GM18868 (cell line): ENCODE results near the gene NRGN.
A peak's percentile ranks its signal among the peaks of the same experiment; 100 is the strongest.
"Not testable (repeated sequence)": the region's sequence is repeated elsewhere in the genome, so short reads cannot be mapped to it uniquely, and the experiment has no call there.

Experiments used
- ATAC-seq: cut with Tn5 transposase; IDR thresholded peaks from one replicate; pipeline ENCODE4 v1.9.1; 2021; ENCODE audit warnings: mild to moderate bottlenecking, moderate library complexity; ENCODE audit not compliant: unreplicated experiment

The NRGN gene

DNA sequence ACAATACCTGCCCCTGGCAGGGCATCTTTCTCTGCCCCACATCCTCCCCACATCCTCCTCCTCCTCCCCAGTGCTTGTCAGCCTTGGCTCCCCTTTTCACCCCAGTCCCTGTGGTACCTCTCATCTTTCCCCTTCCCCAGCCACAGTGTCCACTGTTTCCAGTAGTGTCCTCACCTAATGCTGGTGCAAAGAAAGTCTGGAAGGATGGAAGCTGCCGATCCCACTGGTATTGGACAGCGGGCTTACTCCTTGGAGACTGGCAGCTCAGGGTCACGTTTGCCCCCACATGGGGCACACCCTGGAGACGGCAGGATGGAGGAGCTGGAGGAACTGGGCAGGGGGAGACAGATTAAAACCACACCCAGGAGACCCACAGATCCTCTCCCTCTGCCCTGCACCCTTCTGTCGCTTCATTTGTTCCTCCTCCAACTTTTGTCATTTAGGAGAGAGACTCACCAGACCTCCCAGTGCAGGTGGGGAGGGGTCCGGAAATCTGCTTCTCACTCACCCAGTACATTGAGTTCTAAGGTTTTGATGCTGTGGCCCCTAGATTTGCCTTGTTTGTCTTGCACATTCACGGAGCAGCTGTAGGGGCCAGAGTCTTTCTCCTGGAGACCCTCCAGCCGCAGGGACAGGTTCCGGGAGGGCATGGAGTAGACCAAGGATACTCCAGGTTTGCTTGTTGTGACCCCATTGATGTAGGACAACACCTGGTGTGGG is 16.5 kb downstream of the NRGN start:
- ATAC-seq, result no peak

GRCh38 chr11:124756753-124757227 is 17.0 kb downstream of the NRGN start:
- no peak for ATAC-seq

GRCh38 chr11:124757320-124757719 is 17.6 kb downstream of the NRGN start:
- ATAC-seq, result no peak

DNA sequence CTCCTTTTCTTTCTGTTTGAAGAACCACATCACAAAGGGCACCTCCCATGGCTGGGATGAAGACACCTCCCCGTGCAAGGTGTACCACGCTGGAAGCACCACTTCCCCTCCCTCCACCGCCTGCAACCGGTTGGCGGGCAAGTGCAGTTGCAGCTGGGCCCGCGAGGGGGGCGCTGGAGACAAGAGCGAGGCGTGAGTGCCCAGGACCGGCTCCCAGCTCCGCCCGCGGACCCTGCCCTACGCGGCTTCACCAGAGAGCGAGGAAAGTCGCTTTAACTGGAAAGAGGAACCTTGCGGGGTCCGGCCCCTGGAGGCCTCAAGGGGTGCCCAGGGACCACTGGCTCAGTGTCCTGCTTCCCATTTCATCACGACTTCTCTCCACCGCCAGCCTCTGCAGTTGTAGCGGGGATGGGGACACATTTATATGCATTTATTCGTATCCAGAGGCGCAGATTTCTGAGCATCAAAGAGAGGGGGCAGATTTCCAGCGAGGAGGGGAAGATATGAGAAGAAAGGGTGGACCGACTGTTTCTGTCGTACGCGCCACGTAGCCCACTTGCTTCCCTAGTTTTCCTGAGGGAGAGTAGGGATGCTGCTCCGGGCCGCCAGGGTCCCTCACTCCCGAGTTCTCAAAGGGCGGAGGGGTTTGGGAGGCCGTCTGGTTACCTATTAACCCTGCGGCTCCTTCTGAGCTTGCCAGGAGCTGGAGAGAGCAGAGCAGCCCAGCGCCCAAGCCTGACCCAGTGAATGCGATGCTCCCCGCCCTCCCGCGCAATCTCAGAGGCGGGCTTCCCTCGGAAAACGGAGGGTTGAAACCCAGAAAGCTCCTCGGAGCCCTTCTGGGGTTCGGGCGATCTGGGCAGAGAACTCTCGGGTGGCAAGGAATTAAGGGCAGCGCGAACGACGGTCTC is 18.9 kb downstream of the NRGN start:
- ATAC-seq, result peak; percentile 63

- peak; percentile 0 for ATAC-seq
These were observed 19.8 kb downstream of the NRGN start for GRCh38 chr11:124759266-124760204.

DNA sequence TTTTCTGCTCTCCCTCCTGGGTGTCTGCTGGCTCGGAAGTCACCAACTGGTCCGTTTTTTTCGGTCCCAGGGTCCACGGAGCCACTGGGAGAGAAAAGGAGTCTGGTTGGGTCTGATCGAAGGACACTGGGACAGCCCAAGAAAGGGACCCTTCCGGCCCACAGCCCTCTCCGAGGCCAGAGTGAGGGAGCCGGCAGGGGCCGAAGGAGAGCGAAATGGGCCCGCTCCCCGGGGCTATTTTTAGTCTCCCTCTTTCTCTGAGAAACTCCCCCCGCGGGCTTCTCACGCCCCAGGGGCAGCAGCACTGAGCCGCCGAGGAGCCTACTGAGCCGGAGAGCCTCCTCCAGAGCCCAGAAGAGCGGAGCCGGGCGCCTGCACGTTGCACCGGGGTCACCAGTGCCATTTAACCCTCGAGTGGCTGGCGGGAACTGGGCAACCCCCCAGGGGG is 20.5 kb downstream of the NRGN start:
- ATAC-seq, result peak; percentile 26

DNA sequence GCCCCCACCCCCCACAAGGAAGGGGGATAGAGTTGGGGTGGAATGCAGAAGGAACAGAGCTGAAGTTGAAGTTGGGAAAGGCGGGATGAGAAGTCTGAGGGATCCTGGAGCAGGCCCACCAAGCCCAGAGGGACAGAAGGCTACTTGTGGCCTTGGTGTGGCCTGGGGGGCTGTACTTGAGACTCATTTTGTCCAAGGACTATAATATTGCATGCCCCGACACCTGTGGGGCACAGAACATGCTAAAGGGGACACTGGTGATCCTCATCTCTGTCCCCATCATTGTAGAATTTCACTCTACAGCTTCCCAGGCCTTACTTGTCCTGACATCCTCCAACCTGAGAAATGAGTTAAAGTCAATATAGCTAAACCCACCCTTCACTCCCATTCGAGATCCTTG is 21.1 kb downstream of the NRGN start:
- no peak for ATAC-seq

- no peak for ATAC-seq
These were observed 21.8 kb downstream of the NRGN start for GRCh38 chr11:124761301-124762104.

DNA sequence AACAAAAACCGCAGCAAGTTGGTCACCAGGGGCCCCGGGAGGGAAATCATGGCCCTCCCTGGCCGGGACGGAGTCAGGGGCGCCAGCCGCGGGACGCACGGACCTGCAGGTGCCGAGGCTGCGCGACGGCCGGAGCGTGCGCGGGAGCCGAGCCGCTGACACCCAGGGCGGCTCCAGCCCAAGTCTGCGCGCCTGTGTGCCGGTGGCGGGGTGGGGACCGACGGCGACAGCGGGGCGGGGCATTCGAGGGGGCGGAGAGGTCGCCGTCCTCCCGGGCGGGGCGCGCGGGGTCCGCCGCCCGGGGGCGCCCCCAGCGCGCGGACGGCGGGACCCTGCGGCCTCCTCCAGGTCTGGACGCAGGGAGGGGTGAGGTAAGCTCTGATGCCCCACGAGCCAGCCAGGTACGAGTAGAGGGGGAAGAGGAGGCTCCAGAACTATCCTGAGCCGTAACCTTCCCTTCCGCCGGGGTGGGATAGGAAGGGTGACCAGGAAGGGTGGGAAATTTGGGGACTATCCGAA is 22.4 kb downstream of the NRGN start, which contains the start of gene ESAM:
Gene ESAM (minus strand): TSS at position 186 of the 519 bp plus-strand sequence. CDS start 136 bp downstream, at position 50.
- peak; percentile 54 for ATAC-seq

GRCh38 chr11:124762624-124763155 is 22.9 kb downstream of the NRGN start:
- peak; percentile 2 for ATAC-seq

- ATAC-seq, result no peak
These were observed 23.6 kb downstream of the NRGN start for GRCh38 chr11:124763156-124763947.

DNA sequence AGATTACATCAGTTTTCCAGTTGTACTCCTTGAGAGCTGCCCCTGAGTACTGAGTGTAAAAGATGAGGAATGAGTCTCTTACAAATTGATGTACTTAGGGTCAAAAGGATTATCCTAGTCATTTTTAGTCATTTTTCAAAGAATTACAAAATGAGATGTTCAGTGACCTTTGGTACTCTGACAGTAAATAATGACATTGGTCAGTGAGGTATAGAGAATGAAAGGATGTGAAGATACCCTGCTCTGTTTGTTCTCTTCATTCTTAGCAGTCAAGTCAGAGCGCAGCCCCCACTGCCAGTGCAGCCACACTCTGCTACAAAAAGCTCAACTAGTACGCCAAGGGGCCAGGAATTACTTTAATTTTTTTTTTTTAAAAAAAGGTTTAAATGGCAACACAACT is 26.4 kb downstream of the NRGN start:
- no peak for ATAC-seq

DNA sequence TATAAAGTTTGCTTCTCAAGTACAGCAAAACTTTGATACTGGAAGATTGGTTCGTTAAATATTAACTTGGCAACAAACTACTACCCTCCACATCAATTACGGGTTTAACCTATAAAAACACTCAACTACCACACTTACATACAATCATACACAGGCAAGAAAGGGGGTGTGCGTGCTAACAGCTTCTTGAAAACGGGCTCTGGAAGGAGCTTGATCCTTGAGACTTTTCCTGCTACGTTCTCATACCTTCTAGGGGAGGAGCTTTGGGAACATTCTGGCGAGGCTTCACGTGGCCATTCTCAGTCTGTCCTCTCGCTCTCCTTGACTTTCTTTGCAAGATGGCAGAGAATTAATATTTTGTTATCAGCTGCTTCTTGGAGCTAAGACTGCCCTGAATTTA is 29.2 kb downstream of the NRGN start:
- ATAC-seq, result no peak

DNA sequence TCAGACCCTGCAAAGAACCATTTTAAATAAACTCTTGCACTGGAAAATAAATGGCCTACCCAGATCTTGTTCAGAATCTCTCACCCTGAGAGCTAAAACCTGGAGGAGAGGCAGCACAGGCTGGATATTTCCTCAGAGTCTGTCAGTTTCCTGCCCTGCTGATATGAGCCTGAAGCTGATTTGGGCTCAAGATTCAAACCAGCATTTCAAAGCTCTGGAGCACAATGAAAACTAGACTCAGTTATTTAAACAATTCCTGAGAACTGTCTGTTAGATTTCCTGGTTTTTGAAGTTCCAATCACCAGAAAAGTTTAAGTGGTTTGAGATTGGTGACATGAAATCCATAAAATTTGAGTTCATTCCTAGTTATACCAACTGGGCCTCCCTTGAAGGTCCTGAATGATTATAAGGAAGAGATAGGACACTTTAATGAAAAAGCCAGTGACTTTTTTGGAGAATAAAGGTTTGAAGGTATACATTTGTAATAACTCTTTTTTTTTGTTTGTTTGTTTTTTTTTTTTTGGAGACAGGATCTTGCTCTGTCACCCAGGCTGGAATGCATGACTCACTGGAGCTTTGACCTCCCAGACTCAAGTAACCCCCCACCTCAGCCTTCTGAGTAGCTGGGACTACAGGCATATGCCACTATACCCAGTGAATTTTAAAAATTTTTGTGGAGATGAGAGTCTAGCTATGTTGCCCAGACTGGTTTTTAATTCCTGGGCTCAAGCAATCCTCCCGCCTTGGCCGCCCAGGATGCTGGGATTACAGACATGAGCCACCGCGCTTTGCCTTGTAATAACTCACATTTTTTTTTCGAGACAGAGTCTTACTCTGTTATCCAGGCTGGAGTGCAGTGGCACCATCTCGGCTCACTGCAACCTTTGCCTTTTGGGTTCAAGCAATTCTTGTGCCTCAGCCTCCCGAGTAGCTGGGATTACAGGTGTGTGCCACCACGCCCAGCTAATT is 30.3 kb downstream of the NRGN start:
- ATAC-seq, result no peak

DNA sequence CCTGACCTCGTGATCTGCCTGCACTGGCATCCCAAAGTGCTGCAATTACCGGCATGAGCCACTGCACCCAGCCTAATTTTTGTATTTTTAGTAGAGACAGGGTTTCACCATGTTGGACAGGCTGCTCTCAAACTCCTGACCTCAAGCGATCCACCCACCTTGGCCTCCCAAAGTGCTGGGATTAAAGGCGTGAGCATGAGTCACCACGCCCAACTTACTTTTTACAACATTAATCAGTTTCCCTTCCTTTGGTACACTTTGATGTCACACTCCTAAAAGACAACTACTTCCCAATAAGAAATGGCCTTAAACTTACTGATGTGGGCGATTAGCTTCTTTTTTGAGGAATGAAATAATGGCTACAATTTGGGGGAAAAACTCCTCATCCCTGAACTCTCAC is 31.2 kb downstream of the NRGN start:
- ATAC-seq, result not testable (repeated sequence)

DNA sequence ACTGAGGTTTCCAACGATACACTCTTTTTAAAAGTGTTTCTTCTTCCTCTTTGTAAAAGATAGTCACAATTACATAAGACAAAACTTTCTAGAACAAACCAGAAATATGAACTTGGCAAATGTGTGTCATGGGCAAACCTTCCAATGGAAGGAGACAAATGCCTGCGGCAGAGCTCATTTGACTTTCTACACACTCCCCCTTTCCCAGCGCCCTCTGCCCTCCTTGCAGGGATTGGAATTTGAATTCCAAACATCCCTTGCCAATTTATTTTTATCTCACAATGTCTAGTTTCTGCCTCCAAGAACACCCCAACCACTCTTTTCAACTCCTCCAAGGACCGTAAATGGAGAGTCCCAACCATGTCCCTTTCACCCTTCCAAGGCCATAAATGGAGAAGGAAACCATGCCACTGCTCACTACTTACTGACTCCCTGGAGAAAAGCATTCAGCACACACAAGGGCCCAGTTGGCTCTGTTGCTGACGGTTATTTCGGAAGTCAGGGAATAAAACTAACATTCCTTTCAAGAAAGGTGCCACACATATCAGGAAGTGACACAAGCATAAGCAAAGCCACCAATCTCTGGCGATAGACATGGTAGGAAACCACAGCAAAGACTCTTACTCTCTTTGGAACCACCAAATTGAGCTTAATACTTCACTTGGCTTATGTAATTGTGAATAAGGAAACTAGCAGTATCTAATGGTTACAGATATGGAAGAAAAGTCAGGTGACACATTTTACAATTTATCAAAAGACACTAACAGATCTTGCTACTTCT is 37.3 kb downstream of the NRGN start:
- ATAC-seq, result no peak

- no peak for ATAC-seq
These were observed 38.5 kb downstream of the NRGN start for GRCh38 chr11:124778281-124778680.
